Measurements from ENCODE around the gene NFXL1. TPM values are rescaled to one million over a fixed set of nuclear protein-coding genes. Genes with fewer than 3 reads are reported as not detected.

Gene NFXL1
- total and polyA plus RNA-seq, 2 donors (not counting 1 experiment from before 2014, with no cell fraction given): 5.8 to 16.5 TPM

GRCh38 chr4:47801481-47802002 lies 112.8 kb downstream of the NFXL1 start:
- H3K4me3 Mint-ChIP-seq: no peak overlapping the region
- intact Hi-C loops (cut with micrococcal nuclease): no loop called here
- H3K27me3 Mint-ChIP-seq: peaks cover 22% of the 10 kb centered on the region
- H3K9me3 Mint-ChIP-seq (ENCODE audit: insufficient read depth): no peaks in the 10 kb centered on the region
- H3K27ac ChIP-seq (ENCODE audit: low read length in 2 of 2): no peak overlapping the region
- no peak overlapping the region for H3K4me3 ChIP-seq (ENCODE audit: control extremely low read depth in 1 of 5, extremely low read depth in 1 of 5, insufficient read depth in 1 of 5, low read depth in 2 of 5, low read length in 4 of 5)
- H3K79me2 ChIP-seq (ENCODE audit: control insufficient read depth, insufficient read depth, low read length): no peaks in the 10 kb centered on the region
- no peaks in the 10 kb centered on the region for H3K4me1 Mint-ChIP-seq
- no peak overlapping the region for H2AFZ ChIP-seq (ENCODE audit: insufficient read depth, low read depth, low read length, poor library complexity, severe bottlenecking)
- CTCF ChIA-PET: no interaction called here
- no peak overlapping the region for H3K9ac ChIP-seq (ENCODE audit: low read length)
- whole genome bisulfite sequencing (ENCODE audit: insufficient coverage): 86% methylated on average over 2 of the region's 3 CpGs
- no peaks in the 10 kb centered on the region for H3K36me3 ChIP-seq (replicated peaks in 1 of 2; ENCODE audit: control extremely low read depth in 1 of 2, control insufficient read depth in 1 of 2, extremely low read depth in 1 of 2, insufficient read depth in 2 of 2, low read length in 1 of 2)
- H3K4me1 ChIP-seq (ENCODE audit: control insufficient read depth in 2 of 2, insufficient read depth in 2 of 2, low read length in 2 of 2): no peaks in the 10 kb centered on the region
- no peaks in the 10 kb centered on the region for H3K27me3 ChIP-seq (replicated peaks in 1 of 4; ENCODE audit: control extremely low read depth in 1 of 4, control insufficient read depth in 3 of 4, insufficient read depth in 4 of 4, low read length in 3 of 4)
- no peak for ATAC-seq (ENCODE audit: low read depth)
- H3K9me3 ChIP-seq (ENCODE audit: control extremely low read depth in 1 of 3, control insufficient read depth in 2 of 3, insufficient read depth in 1 of 3, low read length in 2 of 3): no peaks in the 10 kb centered on the region
- H3K4me2 ChIP-seq (replicated peaks; ENCODE audit: low read depth, low read length, poor library complexity, severe bottlenecking): no peak overlapping the region
- no peak for DNase-seq
- no peaks in the 10 kb centered on the region for H4K20me1 ChIP-seq (ENCODE audit: control insufficient read depth, insufficient read depth, low read length, poor library complexity, severe bottlenecking)
- no peak overlapping the region for H3K27ac Mint-ChIP-seq
- POLR2A ChIA-PET: no interaction called here
- TF ChIP-seq, protein P1, sequence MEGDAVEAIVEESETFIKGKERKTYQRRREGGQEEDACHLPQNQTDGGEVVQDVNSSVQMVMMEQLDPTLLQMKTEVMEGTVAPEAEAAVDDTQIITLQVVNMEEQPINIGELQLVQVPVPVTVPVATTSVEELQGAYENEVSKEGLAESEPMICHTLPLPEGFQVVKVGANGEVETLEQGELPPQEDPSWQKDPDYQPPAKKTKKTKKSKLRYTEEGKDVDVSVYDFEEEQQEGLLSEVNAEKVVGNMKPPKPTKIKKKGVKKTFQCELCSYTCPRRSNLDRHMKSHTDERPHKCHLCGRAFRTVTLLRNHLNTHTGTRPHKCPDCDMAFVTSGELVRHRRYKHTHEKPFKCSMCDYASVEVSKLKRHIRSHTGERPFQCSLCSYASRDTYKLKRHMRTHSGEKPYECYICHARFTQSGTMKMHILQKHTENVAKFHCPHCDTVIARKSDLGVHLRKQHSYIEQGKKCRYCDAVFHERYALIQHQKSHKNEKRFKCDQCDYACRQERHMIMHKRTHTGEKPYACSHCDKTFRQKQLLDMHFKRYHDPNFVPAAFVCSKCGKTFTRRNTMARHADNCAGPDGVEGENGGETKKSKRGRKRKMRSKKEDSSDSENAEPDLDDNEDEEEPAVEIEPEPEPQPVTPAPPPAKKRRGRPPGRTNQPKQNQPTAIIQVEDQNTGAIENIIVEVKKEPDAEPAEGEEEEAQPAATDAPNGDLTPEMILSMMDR (IDR thresholded peaks at IDR 0.05): no peak
- TF ChIP-seq EZH2 (IDR thresholded peaks at IDR 0.05; ENCODE audit: borderline replicate concordance, insufficient read depth, low read depth, low read length, poor library complexity, severe bottlenecking): no peak

DNA sequence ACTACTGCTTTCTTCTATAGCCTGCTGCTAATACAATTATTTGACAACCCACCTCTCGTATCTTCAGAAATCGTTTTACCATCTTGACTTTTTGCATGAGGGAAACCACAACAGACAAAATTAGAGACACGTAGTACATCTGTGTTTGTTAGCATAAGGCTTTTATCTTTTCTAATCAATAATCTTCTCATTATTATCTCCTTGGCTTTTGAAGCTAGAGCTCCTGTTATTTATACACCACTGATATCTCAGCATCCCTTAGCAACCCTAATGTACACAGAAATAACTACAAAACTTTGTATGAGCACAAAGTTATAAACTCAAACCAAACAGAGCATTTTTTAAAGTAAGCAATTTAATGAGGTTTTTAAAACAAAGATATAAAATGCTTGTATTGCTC lies 116.2 kb downstream of the NFXL1 start:
- Histone ChIP-seq H3K79me2 (ENCODE audit: control insufficient read depth, insufficient read depth, low read length) (no peaks in the 10 kb centered on the region), H3K4me1 (ENCODE audit: control insufficient read depth in 2 of 2, insufficient read depth in 2 of 2, low read length in 2 of 2) (no peaks in the 10 kb centered on the region), H3K9me3 (ENCODE audit: control extremely low read depth in 1 of 3, control insufficient read depth in 2 of 3, insufficient read depth in 1 of 3, low read length in 2 of 3) (no peaks in the 10 kb centered on the region), H4K20me1 (ENCODE audit: control insufficient read depth, insufficient read depth, low read length, poor library complexity, severe bottlenecking) (no peaks in the 10 kb centered on the region), H3K4me2 (replicated peaks; ENCODE audit: low read depth, low read length, poor library complexity, severe bottlenecking) (no peak overlapping the region), H2AFZ (ENCODE audit: insufficient read depth, low read depth, low read length, poor library complexity, severe bottlenecking) (no peak overlapping the region), H3K4me3 (ENCODE audit: control extremely low read depth in 1 of 5, extremely low read depth in 1 of 5, insufficient read depth in 1 of 5, low read depth in 2 of 5, low read length in 4 of 5) (no peak overlapping the region), H3K27ac (ENCODE audit: low read length in 2 of 2) (no peak overlapping the region), H3K27me3 (replicated peaks in 1 of 4; ENCODE audit: control extremely low read depth in 1 of 4, control insufficient read depth in 3 of 4, insufficient read depth in 4 of 4, low read length in 3 of 4) (no peaks in the 10 kb centered on the region), H3K9ac (ENCODE audit: low read length) (no peak overlapping the region), H3K36me3 (replicated peaks in 1 of 2; ENCODE audit: control extremely low read depth in 1 of 2, control insufficient read depth in 1 of 2, extremely low read depth in 1 of 2, insufficient read depth in 2 of 2, low read length in 1 of 2) (no peaks in the 10 kb centered on the region)
- H3K27ac Mint-ChIP-seq: no peak overlapping the region
- ChIA-PET CTCF (no interaction called here), POLR2A (no interaction called here)
- H3K9me3 Mint-ChIP-seq (ENCODE audit: insufficient read depth): no peaks in the 10 kb centered on the region
- no peak for ATAC-seq (ENCODE audit: low read depth)
- H3K4me3 Mint-ChIP-seq: no peak overlapping the region
- TF ChIP-seq EZH2 (IDR thresholded peaks at IDR 0.05; ENCODE audit: borderline replicate concordance, insufficient read depth, low read depth, low read length, poor library complexity, severe bottlenecking): no peak
- TF ChIP-seq, protein P1 (IDR thresholded peaks at IDR 0.05): no peak
- peaks cover 17% of the 10 kb centered on the region for H3K27me3 Mint-ChIP-seq
- no CpG with 5 or more reads among the region's 3 CpGs for WGBS (ENCODE audit: insufficient coverage)
- H3K4me1 Mint-ChIP-seq: no peaks in the 10 kb centered on the region
- DNase-seq: no peak
- intact Hi-C loops (cut with micrococcal nuclease): no loop called here

Other genes starting within 250 kb of the NFXL1 start
- gene CORIN, start 76.5 kb downstream of the NFXL1 start, total RNA-seq: 0.25 TPM in 1 of 2 replicates, not detected in the other
- gene CORIN, start 76.5 kb downstream of the NFXL1 start, polyA plus RNA-seq: not detected in 2 replicates
- gene CNGA1, start 102.1 kb upstream of the NFXL1 start, total RNA-seq: not detected in 2 replicates
- not detected in 2 replicates for gene CNGA1, start 102.1 kb upstream of the NFXL1 start, polyA plus RNA-seq
- 1.1 TPM in 1 of 2 replicates, not detected in the other for gene NIPAL1, start 102.2 kb upstream of the NFXL1 start, total RNA-seq
- gene NIPAL1, start 102.2 kb upstream of the NFXL1 start, polyA plus RNA-seq: 0.24 TPM in 1 of 2 replicates, not detected in the other
- 0.79 and 2.5 TPM in 2 replicates for gene TXK, start 219.7 kb upstream of the NFXL1 start, total RNA-seq
- 1.1 and 2.2 TPM in 2 replicates for gene TXK, start 219.7 kb upstream of the NFXL1 start, polyA plus RNA-seq